HG02870 (cell line): ENCODE results near the gene CEP83.

Experiments used
- ATAC-seq: cut with Tn5 transposase; IDR thresholded peaks from one replicate; pipeline ENCODE4 v1.9.1; 2021; ENCODE audit warnings: mild to moderate bottlenecking, moderate library complexity; ENCODE audit not compliant: unreplicated experiment

Gene CEP83

GRCh38 chr12:94312378-94312777 lies 147.3 kb downstream of the CEP83 start:
- no peak for ATAC-seq

DNA sequence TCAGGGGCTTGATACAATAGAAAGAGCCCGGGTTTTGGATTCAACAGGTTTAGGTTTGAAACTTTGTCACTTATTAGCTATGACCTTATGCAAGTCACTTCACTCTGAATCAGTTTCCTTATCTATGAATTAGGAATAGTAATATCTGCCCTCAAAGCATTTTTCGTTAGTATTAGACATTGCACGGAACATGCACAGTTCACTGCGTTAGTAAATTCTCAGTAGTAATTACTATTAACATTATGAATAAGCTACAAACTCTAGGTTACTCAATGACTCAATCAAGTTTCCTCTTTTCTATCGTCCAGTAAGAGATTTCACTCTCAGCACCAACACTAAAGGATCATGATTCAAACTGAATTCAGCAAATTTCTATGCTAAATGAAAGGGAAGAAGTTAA lies 150.3 kb downstream of the CEP83 start:
- peak; percentile 83 for ATAC-seq

DNA sequence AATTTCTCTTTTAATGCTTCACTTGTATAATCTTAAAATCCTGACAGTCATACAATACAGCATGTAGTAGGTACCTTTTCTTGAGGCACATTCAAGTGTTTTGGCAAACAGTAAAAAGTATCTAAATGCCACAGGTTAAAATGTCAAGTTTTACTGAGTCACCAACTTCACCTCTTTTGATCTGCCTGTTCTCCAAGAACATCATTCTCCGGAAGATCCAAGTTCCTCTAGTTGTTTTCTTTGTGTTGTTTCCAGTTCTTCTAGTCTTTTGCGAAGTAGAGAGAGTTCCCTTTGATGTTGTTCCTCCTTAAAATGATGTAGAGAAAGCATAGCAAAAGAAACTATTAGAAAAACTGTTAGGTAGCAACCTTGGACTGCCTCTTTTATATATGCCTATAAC lies 151.1 kb downstream of the CEP83 start:
- ATAC-seq, result no peak

- peak; percentile 49 for ATAC-seq
Measured at GRCh38 chr12:94305130-94305957, 154.3 kb downstream of the CEP83 start.

DNA sequence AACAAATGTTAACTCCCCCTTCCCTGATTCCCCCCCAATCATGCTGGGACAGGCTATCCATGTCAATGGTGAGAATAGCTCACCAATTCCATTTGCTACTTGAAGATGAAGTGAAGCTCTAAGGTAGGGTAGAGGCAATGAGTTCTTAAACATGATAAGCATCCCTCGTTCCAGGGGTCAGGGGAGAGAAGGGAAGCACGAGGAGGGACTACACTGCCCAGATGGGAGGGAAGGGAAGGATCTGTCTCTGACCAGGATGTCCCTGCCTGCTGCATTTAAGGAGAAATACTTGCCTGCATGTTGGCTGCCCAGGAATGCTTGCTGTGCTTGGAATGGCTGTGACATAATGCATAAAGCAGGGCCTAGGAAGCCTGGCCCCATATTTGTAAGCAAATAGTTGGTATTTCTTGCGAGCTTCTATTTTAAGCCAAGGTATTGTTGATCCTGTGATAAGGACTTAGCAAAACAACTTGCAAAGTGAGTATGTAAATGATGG lies 155.1 kb downstream of the CEP83 start:
- ATAC-seq, result no peak

DNA sequence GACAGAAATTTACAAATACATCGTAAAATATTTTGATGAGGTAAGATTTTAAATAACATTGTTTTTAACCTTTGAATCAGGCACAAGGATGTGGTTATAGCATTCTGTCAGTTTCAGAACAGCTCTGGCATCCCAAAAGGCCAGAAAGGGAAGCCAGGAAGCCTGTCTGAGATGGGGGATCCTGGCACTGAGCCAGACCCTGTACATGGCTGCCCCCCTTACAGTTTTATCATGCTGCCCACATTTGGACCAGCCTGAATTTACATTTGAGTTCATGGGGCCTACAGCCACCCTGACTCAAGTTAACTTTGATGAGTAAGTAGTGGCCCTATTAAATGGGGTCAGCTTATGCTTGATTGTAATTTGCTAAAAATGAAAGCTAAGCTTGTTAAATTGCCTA lies 155.7 kb downstream of the CEP83 start:
- ATAC-seq, result no peak

DNA sequence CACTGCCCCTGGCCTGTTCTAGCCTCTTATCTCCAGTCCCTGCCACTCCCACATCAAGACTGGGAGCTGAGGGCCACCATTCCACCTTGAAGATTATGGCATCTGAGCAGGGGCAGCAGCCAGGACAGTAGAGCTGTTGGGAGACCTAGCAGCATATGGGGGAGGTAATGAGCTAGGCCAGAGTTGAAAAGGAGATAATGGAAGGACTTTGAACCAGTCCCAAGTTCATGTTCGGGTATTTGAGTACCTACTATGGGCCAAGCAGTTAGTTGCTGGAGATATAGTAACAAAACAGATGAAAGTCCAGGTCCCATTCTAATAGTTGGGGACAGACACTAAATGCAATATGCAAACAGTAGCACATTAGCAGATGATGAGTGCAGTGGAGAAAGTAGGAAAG lies 159.8 kb downstream of the CEP83 start:
- ATAC-seq, result no peak

- ATAC-seq, result no peak
Measured at GRCh38 chr12:94297876-94298505, 161.7 kb downstream of the CEP83 start.

DNA sequence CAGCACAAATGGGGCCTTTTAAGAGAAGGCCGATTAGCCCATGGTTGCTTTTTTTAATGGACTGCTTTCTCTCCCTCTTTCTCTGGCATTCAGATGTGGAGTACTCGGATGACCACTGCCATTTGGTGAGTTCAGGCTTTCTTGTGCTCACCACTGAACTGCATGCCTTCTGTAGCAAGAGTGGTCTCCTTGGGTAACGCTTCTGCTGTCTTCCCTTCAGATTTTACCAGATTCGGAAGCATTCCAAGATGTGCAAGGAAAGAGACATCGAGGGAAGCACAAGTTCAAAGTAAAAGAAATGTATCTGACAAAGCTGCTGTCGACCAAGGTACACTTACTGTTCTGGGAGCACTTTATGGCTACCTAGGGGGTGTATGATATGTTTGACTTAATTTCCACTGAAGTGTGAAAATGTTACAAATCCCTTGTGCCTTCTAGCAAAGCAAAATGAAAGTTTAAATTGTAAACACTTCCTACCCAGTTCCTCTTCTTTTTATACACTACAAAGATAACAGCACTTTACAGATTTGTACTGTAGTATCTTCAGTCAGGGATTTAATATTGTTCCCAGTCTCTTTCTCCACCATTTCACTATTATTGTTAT lies 162.5 kb downstream of the CEP83 start:
- no peak for ATAC-seq

DNA sequence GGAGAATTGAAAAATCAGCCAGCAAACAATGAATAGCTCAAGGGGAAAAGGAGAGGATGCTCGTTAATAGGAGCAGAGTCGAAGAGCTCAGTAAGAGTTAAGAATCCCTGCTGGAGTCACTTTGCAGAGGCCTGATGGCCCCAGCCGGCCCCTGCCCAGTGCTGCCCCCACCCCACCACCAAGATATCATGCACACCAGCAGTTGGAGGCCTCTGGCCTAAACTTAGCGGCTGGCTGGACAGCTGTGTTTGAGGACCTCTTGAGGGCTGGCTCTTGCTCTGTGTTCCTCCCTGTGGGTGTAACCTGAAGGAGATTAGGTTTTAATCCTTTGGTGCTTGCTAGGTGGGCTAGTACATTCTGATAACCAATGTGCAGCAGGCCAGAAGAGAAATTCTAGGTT lies 169.3 kb downstream of the CEP83 start:
- no peak for ATAC-seq

- no peak for ATAC-seq
Measured at GRCh38 chr12:94289461-94290312, 170.0 kb downstream of the CEP83 start.

GRCh38 chr12:94287245-94287628 lies 172.4 kb downstream of the CEP83 start:
- no peak for ATAC-seq

GRCh38 chr12:94286583-94287244 lies 173.0 kb downstream of the CEP83 start:
- ATAC-seq, result no peak

- ATAC-seq, result no peak
Measured at GRCh38 chr12:94285943-94286582, 173.6 kb downstream of the CEP83 start.

DNA sequence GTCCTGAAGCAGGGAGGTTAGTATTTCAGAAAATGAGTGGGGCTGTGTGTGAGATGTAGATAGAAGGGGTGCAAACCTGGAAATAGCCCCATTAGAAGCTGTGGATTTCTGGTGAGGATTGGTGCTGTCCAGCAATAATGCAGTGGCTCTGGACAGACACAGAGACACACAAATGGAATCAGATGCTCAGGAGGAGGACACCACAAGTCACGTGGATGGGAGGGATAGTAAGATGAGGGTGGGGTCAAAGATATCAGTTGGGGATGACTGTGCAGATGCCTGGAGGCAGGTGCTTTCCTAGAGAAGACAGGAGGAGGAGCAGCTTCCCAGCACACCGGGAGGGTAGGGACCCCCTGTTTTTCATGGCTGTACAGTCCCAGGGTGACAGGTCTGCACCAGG lies 174.8 kb downstream of the CEP83 start:
- no peak for ATAC-seq

DNA sequence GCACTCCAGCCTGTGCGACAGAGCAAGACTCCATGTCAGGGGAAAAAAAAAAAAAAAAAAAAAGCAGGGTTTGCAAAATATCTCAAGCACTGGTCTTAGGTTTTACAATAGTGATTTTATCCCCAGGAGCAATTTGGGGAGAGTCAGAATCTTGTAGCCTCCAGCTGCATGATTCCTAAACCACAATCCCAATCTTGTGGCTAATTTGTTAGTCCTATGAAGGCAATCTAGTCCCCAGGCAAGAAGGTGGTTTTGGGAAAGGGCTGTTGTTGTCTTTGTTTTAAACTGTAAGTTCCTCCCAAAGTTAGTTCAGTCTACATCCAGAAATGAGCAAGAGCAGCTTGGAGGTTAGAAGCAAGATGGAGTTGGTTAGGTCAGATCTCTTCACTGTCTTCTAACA lies 175.6 kb downstream of the CEP83 start:
- ATAC-seq, result no peak

- ATAC-seq, result no peak
Measured at GRCh38 chr12:94282675-94283074, 177.0 kb downstream of the CEP83 start.

GRCh38 chr12:94280063-94280462 lies 179.6 kb downstream of the CEP83 start:
- ATAC-seq, result no peak

DNA sequence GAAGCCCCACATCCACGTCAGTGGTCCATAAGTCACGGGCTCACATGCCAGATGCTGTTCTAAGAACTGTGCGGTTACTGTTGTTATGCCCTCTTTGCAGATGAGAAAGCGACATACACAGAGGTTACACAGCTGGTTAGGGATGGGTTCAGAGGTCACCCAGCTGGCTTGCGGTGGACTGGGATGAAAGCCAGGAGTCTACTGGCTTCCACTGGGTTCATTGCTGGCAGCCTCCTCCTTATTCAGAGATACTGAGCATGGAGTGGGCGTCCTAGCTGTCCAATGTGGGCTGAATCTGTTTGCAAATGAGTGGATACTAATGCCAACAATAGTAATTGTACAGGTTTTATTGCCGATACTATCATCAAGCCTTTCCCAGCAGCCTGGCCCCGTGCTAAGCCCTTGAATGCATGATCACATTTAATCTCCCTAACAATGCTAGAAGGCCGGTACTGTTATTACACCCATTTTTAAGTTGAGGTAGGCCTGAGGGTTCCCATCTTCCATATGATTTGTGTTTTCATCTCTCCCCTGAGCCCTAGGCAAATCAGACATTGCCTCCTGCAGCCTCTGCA lies 182.2 kb downstream of the CEP83 start:
- no peak for ATAC-seq

DNA sequence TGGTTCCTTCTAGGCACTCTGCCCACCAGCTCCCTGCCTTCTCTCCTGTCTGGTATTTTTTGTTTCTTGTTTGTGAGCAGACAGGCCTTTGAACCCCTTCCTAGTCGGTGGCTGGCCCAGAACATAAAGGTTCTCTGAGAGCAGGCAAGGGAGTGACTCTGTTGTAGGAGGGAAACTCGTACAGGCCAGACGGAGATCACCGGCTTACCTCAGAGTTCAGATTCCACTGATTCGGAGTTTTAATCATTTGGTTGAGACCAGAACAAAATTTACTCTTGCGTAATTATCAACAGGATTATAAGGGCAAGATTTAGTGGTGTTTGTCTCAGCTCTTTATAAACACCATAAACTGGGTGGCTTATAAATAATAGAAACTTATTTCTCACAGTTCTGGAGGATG lies 182.9 kb downstream of the CEP83 start:
- no peak for ATAC-seq
